ENCODE data around the gene CAMSAP1. TPM values are rescaled to one million over a fixed set of nuclear protein-coding genes. Genes with fewer than 3 reads are reported as not detected.

CAMSAP1 gene
- total and polyA plus RNA-seq, 9 of the 15 experiments (the other 6 are each of a cell fraction or from before 2014, with no cell fraction given) = 1.5 to 28.8 (median 14.3) TPM

- 92% methylated on average over 8 of the region's 8 CpGs for WGBS (ENCODE audit: insufficient coverage, low coverage, missing lambda C conversion rate)
- in situ Hi-C loops (cut with MboI) = no loop called here
- POLR2A ChIA-PET = interaction anchor here (0.5 kb wide), 1 partner anchor 153 kb away, joined by 3 read pairs; no protein-coding TSS in a partner anchor
Measured at GRCh38 chr9:135862809-135863208, 44.5 kb downstream of the CAMSAP1 start.

More at GRCh38 chr9:135862809-135863208, 44.5 kb downstream of the CAMSAP1 start:
- Histone ChIP-seq H3K4me2 (ENCODE audit: insufficient read depth, low read length) (no peak overlapping the region), H2AFZ (ENCODE audit: low read depth, low read length) (no peak overlapping the region), H3K4me1 (replicated peaks in 1 of 2; ENCODE audit: control insufficient read depth in 2 of 2, insufficient read depth in 2 of 2, low read length in 2 of 2) (no peaks in the 10 kb centered on the region; a peak in 1 of 5 replicates), H3K4me3 (no peak overlapping the region), H3K9me1 (ENCODE audit: control insufficient read depth, insufficient read depth, low read length) (no peaks in the 10 kb centered on the region), H3K9me3 (replicated peaks; ENCODE audit: control insufficient read depth, insufficient read depth, low read depth, low read length) (no peaks in the 10 kb centered on the region), H3K79me2 (ENCODE audit: control insufficient read depth, insufficient read depth, low read length) (peaks cover 48% of the 10 kb centered on the region), H3K36me3 (ENCODE audit: control insufficient read depth, insufficient read depth, low read length) (peaks cover 35% of the 10 kb centered on the region), H3K27me3 (ENCODE audit: control insufficient read depth in 2 of 2, insufficient read depth in 2 of 2, low read length in 2 of 2) (no peaks in the 10 kb centered on the region), H3K9ac (ENCODE audit: insufficient read depth in 1 of 2, low read depth in 2 of 2, low read length in 2 of 2) (no peak overlapping the region), H3K27ac (ENCODE audit: extremely low read depth, low read depth, low read length) (no peak overlapping the region), H4K20me1 (replicated peaks; ENCODE audit: control insufficient read depth, insufficient read depth, low read length) (peaks cover 6% of the 10 kb centered on the region; the same call in 1 of the 2 replicates)
- BruUV-seq (replicated peaks) = no TSS peak
- FAIRE-seq = no peak
- CTCF ChIA-PET (ENCODE audit: low intra/inter-chr PET ratio) = no interaction called here
- DNase-seq (ENCODE audit: extremely low read depth in 1 of 4, low spot score in 3 of 4) = no peak
- intact Hi-C loops (cut with micrococcal nuclease) = loop anchor here (10.0 kb wide), 1 partner anchor 262 kb away; no protein-coding TSS in a partner anchor
- no peak for ATAC-seq
- TF ChIP-seq, protein P1, sequence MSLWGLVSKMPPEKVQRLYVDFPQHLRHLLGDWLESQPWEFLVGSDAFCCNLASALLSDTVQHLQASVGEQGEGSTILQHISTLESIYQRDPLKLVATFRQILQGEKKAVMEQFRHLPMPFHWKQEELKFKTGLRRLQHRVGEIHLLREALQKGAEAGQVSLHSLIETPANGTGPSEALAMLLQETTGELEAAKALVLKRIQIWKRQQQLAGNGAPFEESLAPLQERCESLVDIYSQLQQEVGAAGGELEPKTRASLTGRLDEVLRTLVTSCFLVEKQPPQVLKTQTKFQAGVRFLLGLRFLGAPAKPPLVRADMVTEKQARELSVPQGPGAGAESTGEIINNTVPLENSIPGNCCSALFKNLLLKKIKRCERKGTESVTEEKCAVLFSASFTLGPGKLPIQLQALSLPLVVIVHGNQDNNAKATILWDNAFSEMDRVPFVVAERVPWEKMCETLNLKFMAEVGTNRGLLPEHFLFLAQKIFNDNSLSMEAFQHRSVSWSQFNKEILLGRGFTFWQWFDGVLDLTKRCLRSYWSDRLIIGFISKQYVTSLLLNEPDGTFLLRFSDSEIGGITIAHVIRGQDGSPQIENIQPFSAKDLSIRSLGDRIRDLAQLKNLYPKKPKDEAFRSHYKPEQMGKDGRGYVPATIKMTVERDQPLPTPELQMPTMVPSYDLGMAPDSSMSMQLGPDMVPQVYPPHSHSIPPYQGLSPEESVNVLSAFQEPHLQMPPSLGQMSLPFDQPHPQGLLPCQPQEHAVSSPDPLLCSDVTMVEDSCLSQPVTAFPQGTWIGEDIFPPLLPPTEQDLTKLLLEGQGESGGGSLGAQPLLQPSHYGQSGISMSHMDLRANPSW (CRISPR knock-in tag; IDR thresholded peaks at IDR 0.05) = no peak
